Stomach (tissue), 9 donors: ENCODE results near the gene IGF2BP1. TPM values are rescaled to one million over a fixed set of nuclear protein-coding genes. Genes with fewer than 3 reads are reported as not detected.
A peak's percentile ranks its signal among the peaks of the same experiment; 100 is the strongest.

Experiments used
- DNase-seq, 2 donors: peaks; one replicate each; pipeline versions ENCODE4 v3.0.0 to v3.0.0-alpha.2; 2013 to 2019
- H3K27ac ChIP-seq, 5 donors: fragments of 200-600 bp in 4 of 5; sonication (generic) in 4 of 5; one replicate each; pipeline ENCODE4 v1.5.1; 2013 to 2019; ENCODE audit warnings: mild to moderate bottlenecking in 1 of 5, moderate library complexity in 1 of 5
- H3K27me3 ChIP-seq, 3 donors: fragments of 200-600 bp; sonication (generic); one replicate each; pipeline ENCODE4 v1.5.1; 2017 to 2019; ENCODE audit warnings: mixed run types in 1 of 3
- H3K36me3 ChIP-seq, 4 donors: fragments of 200-600 bp; sonication (generic); 1 replicate in 3 of 4; 2 replicates in 1 of 4; pipeline ENCODE4 v1.5.1; 2016 to 2019
- H3K4me1 ChIP-seq, 4 donors: fragments of 200-600 bp; sonication (generic); one replicate each; pipeline ENCODE4 v1.5.1; 2016 to 2019
- H3K4me3 ChIP-seq, 4 donors: fragments of 200-600 bp; sonication (generic) in 3 of 4; one replicate each; pipeline ENCODE4 v1.5.1; 2016 to 2019; ENCODE audit warnings: mild to moderate bottlenecking in 1 of 4
- H3K9me3 ChIP-seq, 4 donors: fragments of 200-600 bp; sonication (generic); one replicate each; pipeline ENCODE4 v1.5.1; 2016 to 2019
- EP300 ChIP-seq: sonication (generic); formaldehyde crosslinking; IDR thresholded peaks from one replicate; pipeline ENCODE4 v1.6.1; 2017; ENCODE audit warnings: antibody characterized with exemption
- POLR2A ChIP-seq, 4 donors: fragments of 450-650 bp; IDR thresholded peaks; one replicate each; pipeline ENCODE4 v1.6.1; 2016; ENCODE audit warnings: antibody characterized with exemption in 4 of 4, control low read depth in 2 of 4, mild to moderate bottlenecking in 1 of 4, moderate library complexity in 1 of 4
- POLR2AphosphoS5 ChIP-seq, 3 donors: sonication (generic); formaldehyde crosslinking; IDR thresholded peaks; one replicate each; pipeline ENCODE4 v1.6.1; 2016; ENCODE audit warnings: antibody characterized with exemption in 3 of 3
- WGBS, 5 donors: extraction: QIAGEN DNeasy Blood & Tissue Kit in 3 of 5; methylation state at CpG; one replicate each; pipeline versions ENCODE4 v1.1.5 to v1.1.7; 2013 to 2018; 5-methylcytosine and 5-hydroxymethylcytosine counted together
- intact Hi-C: fragments of 100-400 bp; cut with DNase I; formaldehyde crosslinking; loops from one replicate; pipeline ENCODE4 v1.15.1; 2023; ENCODE audit warnings: low total_unique reads
- polyA plus RNA-seq, 3 donors: library from polyadenylated mRNA; stranded (reverse); fragments of 200-250 nt; gene quantifications; one replicate each; pipeline ENCODE4 v1.2.3, GENCODE V29; 2013
- total RNA-seq, 5 donors: library from RNA; depleted of rRNA; stranded (reverse); fragments of >200 nt; gene quantifications; one replicate each; pipeline versions ENCODE4 v1.1.0 to v1.2.3, GENCODE V29; 2014 to 2016
- TF ChIP-seq, protein P1 (sequence below), 7 experiments: fragments of 450-650 bp in 4 of 7; fragments of 200-600 bp in 3 of 7; sonication (generic) in 3 of 7; IDR thresholded peaks; one replicate each; pipeline ENCODE4 v1.5.1; 2016 to 2019; ENCODE audit warnings: antibody characterized with exemption in 7 of 7, control low read depth in 2 of 7, mild to moderate bottlenecking in 1 of 7
- donor health status: healthy with polysubstance abuse.
- donor health status: Bipolar disorder and iron deficiency.
- donor health status: healthy.

IGF2BP1 gene
- total and polyA plus RNA-seq, 8 donors: under 0.01 to 1.8 TPM; not detected in 6

DNA sequence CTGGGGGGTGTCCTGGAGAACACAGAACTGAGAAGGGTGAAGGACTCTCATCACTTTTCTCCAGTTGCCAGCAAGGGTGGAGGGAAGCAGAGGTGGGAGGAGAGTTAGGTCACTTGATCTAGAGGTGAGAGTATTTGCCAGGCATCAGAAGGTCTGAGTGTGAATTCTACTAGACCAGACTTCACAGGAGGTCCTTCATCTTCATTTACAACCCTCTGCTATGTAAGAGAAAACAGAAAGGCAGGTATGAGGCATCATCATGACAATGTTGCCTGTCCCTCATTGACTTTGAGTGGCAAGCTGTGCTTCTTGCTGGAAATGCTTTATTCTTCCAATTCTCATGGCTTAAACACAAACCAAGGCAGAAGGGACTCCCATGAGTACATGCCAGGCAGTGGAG lies 89.5 kb downstream of the IGF2BP1 start:
- intact Hi-C loops: no loop called here
- Histone ChIP-seq H3K4me3 (no peak overlapping the region), H3K27ac (no peak overlapping the region), H3K9me3 (no peaks in the 10 kb centered on the region), H3K27me3 (peaks cover 0 to 34% (median 0%) of the 10 kb centered on the region in 3 donors), H3K36me3 (no peaks in the 10 kb centered on the region), H3K4me1 (no peaks in the 10 kb centered on the region)
- TF ChIP-seq EP300 (no peak), POLR2AphosphoS5 (IDR thresholded peaks at IDR 0.05) (no peak), POLR2A (IDR thresholded peaks at IDR 0.05) (no peak)
- TF ChIP-seq, protein P1, sequence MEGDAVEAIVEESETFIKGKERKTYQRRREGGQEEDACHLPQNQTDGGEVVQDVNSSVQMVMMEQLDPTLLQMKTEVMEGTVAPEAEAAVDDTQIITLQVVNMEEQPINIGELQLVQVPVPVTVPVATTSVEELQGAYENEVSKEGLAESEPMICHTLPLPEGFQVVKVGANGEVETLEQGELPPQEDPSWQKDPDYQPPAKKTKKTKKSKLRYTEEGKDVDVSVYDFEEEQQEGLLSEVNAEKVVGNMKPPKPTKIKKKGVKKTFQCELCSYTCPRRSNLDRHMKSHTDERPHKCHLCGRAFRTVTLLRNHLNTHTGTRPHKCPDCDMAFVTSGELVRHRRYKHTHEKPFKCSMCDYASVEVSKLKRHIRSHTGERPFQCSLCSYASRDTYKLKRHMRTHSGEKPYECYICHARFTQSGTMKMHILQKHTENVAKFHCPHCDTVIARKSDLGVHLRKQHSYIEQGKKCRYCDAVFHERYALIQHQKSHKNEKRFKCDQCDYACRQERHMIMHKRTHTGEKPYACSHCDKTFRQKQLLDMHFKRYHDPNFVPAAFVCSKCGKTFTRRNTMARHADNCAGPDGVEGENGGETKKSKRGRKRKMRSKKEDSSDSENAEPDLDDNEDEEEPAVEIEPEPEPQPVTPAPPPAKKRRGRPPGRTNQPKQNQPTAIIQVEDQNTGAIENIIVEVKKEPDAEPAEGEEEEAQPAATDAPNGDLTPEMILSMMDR (IDR thresholded peaks at IDR 0.05): no peak
- no peak for DNase-seq

DNA sequence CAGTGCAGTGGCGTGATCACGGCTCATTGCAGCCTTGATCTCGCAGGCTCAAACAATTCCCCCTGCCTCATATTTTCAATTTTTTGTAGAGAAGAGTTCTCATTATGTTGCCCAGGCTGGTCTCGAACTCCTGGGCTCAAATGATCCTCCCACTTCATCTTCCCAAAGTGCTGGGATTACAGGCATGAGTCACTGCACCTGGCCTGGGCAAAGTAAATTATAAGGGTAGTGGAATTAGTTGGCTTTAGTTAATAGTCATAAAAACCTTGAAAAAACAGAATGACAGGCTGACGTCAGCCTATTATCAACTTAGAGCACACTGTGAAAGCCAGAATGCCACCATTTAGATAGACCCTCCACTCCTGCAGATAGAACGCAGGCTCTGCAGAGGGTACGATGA lies 91.9 kb downstream of the IGF2BP1 start:
- no peak for DNase-seq
- intact Hi-C loops: no loop called here
- Histone ChIP-seq H3K4me1 (no peaks in the 10 kb centered on the region), H3K4me3 (no peak overlapping the region), H3K9me3 (no peaks in the 10 kb centered on the region), H3K27ac (no peak overlapping the region), H3K27me3 (peaks cover 0 to 27% (median 0%) of the 10 kb centered on the region in 3 donors), H3K36me3 (no peaks in the 10 kb centered on the region)
- no peak for TF ChIP-seq POLR2AphosphoS5 (IDR thresholded peaks at IDR 0.05)
- no peak for TF ChIP-seq EP300
- TF ChIP-seq, protein P1 (IDR thresholded peaks at IDR 0.05): no peak
- no peak for TF ChIP-seq POLR2A (IDR thresholded peaks at IDR 0.05)
- 84 to 97% (median 92%) methylated on average over 7 of the region's 7 CpGs for WGBS, 5 donors

DNA sequence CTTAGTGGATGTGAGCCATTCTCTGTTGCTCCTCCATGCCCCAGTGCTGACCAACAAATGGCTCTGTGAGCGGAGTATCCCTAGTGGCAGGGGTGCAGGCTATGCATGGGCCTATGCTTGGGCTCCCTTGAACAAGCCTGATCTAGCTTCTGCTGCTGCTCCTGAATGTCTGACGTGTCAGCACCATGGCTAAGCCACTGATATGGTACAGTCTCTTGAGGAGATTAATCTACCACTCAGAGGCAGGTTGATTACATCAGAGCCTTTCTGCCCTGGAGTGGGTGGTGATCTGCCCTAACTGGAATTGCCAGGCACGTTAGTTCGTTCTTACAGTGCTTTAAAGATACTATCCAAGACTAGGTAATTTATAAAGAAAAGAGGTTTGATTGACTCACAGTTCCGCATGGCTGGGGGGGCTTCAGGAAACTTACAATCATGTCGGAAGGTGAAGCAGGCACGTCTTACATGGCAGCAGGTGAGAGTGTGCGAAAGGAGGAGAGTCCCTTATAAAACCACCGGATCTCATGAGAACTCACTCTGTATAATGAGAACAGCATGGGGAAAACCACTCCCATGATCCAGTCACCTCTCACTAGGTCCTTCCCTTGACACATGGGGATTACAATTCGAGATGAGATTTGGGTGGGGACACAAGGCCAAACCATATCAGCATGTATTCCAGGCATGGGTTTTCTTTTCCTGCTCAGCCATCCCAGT lies 93.9 kb downstream of the IGF2BP1 start:
- TF ChIP-seq POLR2AphosphoS5 (IDR thresholded peaks at IDR 0.05) (no peak), POLR2A (IDR thresholded peaks at IDR 0.05) (no peak)
- Histone ChIP-seq H3K9me3 (no peaks in the 10 kb centered on the region), H3K27ac (no peak overlapping the region), H3K4me3 (no peak overlapping the region), H3K4me1 (no peaks in the 10 kb centered on the region), H3K27me3 (peaks cover 0 to 22% (median 0%) of the 10 kb centered on the region in 3 donors), H3K36me3 (no peaks in the 10 kb centered on the region)
- no peak for DNase-seq
- 74 to 91% (median 80%) methylated on average over 10 of the region's 10 CpGs for WGBS, 5 donors
- intact Hi-C loops: no loop called here

DNA sequence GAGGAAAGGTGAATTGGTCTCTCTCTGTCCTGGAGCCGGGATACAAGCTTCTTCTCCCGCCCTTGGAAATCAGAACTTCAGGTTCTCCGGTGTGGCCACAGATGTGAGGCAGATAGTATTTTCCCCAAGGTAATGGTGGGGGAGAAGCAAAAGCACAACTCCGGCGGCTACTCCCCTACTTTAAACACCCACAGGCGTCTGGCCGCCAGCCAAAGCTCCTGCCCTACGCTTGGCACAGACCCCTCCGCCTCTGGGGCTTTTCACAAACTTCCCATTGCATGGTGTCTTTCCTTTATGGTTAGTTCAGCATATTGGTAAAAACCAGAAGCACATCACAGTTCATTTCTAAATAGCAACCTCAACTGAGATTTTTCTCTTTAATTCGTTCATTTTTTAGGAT lies 95.9 kb downstream of the IGF2BP1 start:
- Histone ChIP-seq H3K9me3 (no peaks in the 10 kb centered on the region), H3K4me1 (no peaks in the 10 kb centered on the region), H3K4me3 (no peak overlapping the region), H3K36me3 (no peaks in the 10 kb centered on the region), H3K27ac (no peak overlapping the region), H3K27me3 (peaks cover 0 to 8% (median 0%) of the 10 kb centered on the region in 3 donors)
- WGBS, 5 donors: 34 to 48% (median 39%) methylated on average over 10 of the region's 10 CpGs
- no peak for TF ChIP-seq POLR2A (IDR thresholded peaks at IDR 0.05)
- no peak for TF ChIP-seq EP300
- TF ChIP-seq POLR2AphosphoS5 (IDR thresholded peaks at IDR 0.05): no peak
- TF ChIP-seq, protein P1 (IDR thresholded peaks at IDR 0.05): no peak
- DNase-seq: peak; percentile 31 to 40
- intact Hi-C loops: no loop called here

DNA sequence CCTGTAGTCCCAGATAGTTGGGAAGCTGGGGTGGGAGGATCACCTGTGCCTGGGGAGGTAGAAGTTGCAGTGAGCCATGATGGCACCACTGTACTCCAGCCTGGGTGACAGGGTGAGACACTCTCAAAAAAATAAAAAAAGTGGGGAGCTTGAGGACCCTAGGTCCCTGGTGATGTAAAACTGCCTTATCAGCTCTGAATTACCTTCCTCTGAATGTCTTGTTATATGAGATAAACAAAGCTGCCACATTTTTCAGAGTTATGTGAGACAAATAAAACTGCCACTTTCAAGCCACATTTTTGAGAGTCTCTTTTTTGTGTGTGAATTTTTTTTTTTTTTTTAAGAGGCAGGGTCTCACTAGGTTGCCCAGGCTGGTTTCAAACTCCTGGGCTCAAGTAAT lies 103.4 kb downstream of the IGF2BP1 start:
- Histone ChIP-seq H3K4me1 (peaks cover 0 to 10% (median 4%) of the 10 kb centered on the region in 4 donors), H3K4me3 (no peak overlapping the region), H3K27me3 (peaks cover 0 to 15% (median 0%) of the 10 kb centered on the region in 3 donors), H3K27ac (no peak overlapping the region), H3K9me3 (no peaks in the 10 kb centered on the region), H3K36me3 (no peaks in the 10 kb centered on the region)
- intact Hi-C loops: no loop called here
- TF ChIP-seq POLR2AphosphoS5 (IDR thresholded peaks at IDR 0.05) (no peak), POLR2A (IDR thresholded peaks at IDR 0.05) (no peak), EP300 (no peak)
- TF ChIP-seq, protein P1 (IDR thresholded peaks at IDR 0.05): no peak
- no peak for DNase-seq
